ENCODE measurements around the gene MARCHF11.

GRCh38 chr5:16120579-16120978 is 59.0 kb downstream of the MARCHF11 start:
- no peak for TF ChIP-seq CTCF (conservative IDR thresholded peaks at IDR 0.05 in 1 of 2, IDR thresholded peaks at IDR 0.05 in 1 of 2; ENCODE audit: low read depth in 1 of 2, low read length in 2 of 2)
- TF ChIP-seq EZH2 (IDR thresholded peaks at IDR 0.05; ENCODE audit: low read length, missing control alignments) = no peak

All from fibroblast of lung (primary cell).